Measurements from ENCODE around the gene TMEM8B. TPM values are rescaled to one million over a fixed set of nuclear protein-coding genes. Genes with fewer than 3 reads are reported as not detected.

Gene TMEM8B
- total RNA-seq (18.3 TPM), polyA plus RNA-seq (ENCODE audit: insufficient read depth, low read depth, low replicate concordance) (17.6 TPM)
- long read RNA-seq, donor 1, full-length matches to known transcripts: 1 of 1 reads
- long read RNA-seq, donor 1, partial matches to known transcripts: 0 of 1 reads
- long read RNA-seq, donor 1, other reads (novel, unspliced or antisense): 0 of 1 reads
- long read RNA-seq, donor 2, full-length matches to known transcripts: 2 of 7 reads
- long read RNA-seq, donor 2, partial matches to known transcripts: 5 of 7 reads
- long read RNA-seq, donor 2, other reads (novel, unspliced or antisense): 0 of 7 reads
- long read RNA-seq, donor 3, full-length matches to known transcripts: 1 of 1 reads
- long read RNA-seq, donor 3, partial matches to known transcripts: 0 of 1 reads
- long read RNA-seq, donor 3, other reads (novel, unspliced or antisense): 0 of 1 reads
- long read RNA-seq, donor 4, full-length matches to known transcripts: 2 of 2 reads
- long read RNA-seq, donor 4, partial matches to known transcripts: 0 of 2 reads
- long read RNA-seq, donor 4, other reads (novel, unspliced or antisense): 0 of 2 reads
- long read RNA-seq, donor 5: 0 reads
- long read RNA-seq, donor 6: 0 reads
- long read RNA-seq, donor 7, full-length matches to known transcripts: 1 of 25 reads
- long read RNA-seq, donor 7, partial matches to known transcripts: 15 of 25 reads
- long read RNA-seq, donor 7, other reads (novel, unspliced or antisense): 9 of 25 reads
- long read RNA-seq, donor 8: 0 reads
- long read RNA-seq, donor 9: 0 reads
- long read RNA-seq, donor 10, partial matches to known transcripts: 13 of 14 reads
- long read RNA-seq, donor 10, other reads (novel, unspliced or antisense): 0 of 14 reads

GRCh38 chr9:35829084-35829763 lies at the start of gene TMEM8B:
TSS of gene TMEM8B (plus strand) at chr9:35829228. CDS start at chr9:35829448, 220 bp downstream.
- Histone ChIP-seq H3K4me3 (ENCODE audit: low read length in 3 of 3) (peak within 1 kb of the TSS; percentile 71 to 90 (median 83)), H3K27me3 (ENCODE audit: control insufficient read depth, insufficient read depth, low read length) (no peaks in the 10 kb centered on the region), H3K36me3 (ENCODE audit: control insufficient read depth in 2 of 3, insufficient read depth in 3 of 3, low read length in 3 of 3) (no peaks in the 10 kb centered on the region), H3K9ac (ENCODE audit: low read length in 3 of 3) (peak within 1 kb of the TSS; percentile 52 to 97 (median 73)), H3K27ac (ENCODE audit: low read depth in 2 of 2, low read length in 2 of 2) (peak within 1 kb of the TSS; percentile 88 to 93), H3K4me1 (ENCODE audit: control insufficient read depth in 2 of 3, insufficient read depth in 2 of 3, low read depth in 1 of 3, low read length in 3 of 3) (peaks cover 0 to 28% (median 15%) of the 10 kb centered on the region in 3 donors), H3K9me3 (ENCODE audit: control insufficient read depth in 2 of 3, insufficient read depth in 1 of 3, low read length in 3 of 3) (no peaks in the 10 kb centered on the region)
- FAIRE-seq: no peak
- peak; percentile 97 to 99 (median 98) for DNase-seq
- intact Hi-C loops (cut with DNase I): no loop called here
- no peak for TF ChIP-seq CTCF (IDR thresholded peaks at IDR 0.05; ENCODE audit: borderline replicate concordance, extremely low read depth, insufficient read depth)

- H3K9ac ChIP-seq (ENCODE audit: low read length in 3 of 3): no peak overlapping the region
- TF ChIP-seq CTCF (IDR thresholded peaks at IDR 0.05; ENCODE audit: borderline replicate concordance, extremely low read depth, insufficient read depth): no peak
- H3K9me3 ChIP-seq (ENCODE audit: control insufficient read depth in 2 of 3, insufficient read depth in 1 of 3, low read length in 3 of 3): no peaks in the 10 kb centered on the region
- no peak overlapping the region for H3K4me3 ChIP-seq (ENCODE audit: low read length in 3 of 3)
- no peaks in the 10 kb centered on the region for H3K4me1 ChIP-seq (ENCODE audit: control insufficient read depth in 2 of 3, insufficient read depth in 2 of 3, low read depth in 1 of 3, low read length in 3 of 3)
- FAIRE-seq (no peak), DNase-seq (no peak)
- no peak overlapping the region for H3K27ac ChIP-seq (ENCODE audit: low read depth in 2 of 2, low read length in 2 of 2)
- H3K27me3 ChIP-seq (ENCODE audit: control insufficient read depth, insufficient read depth, low read length): no peaks in the 10 kb centered on the region
- no peaks in the 10 kb centered on the region for H3K36me3 ChIP-seq (ENCODE audit: control insufficient read depth in 2 of 3, insufficient read depth in 3 of 3, low read length in 3 of 3)
- intact Hi-C loops (cut with DNase I): no loop called here
These were observed 48.0 kb upstream of the TMEM8B start for GRCh38 chr9:35781066-35781465.

GRCh38 chr9:35783418-35783817 lies 45.6 kb upstream of the TMEM8B start:
- Histone ChIP-seq H3K4me1 (ENCODE audit: control insufficient read depth in 2 of 3, insufficient read depth in 2 of 3, low read depth in 1 of 3, low read length in 3 of 3) (no peaks in the 10 kb centered on the region), H3K9ac (ENCODE audit: low read length in 3 of 3) (no peak overlapping the region), H3K9me3 (ENCODE audit: control insufficient read depth in 2 of 3, insufficient read depth in 1 of 3, low read length in 3 of 3) (no peaks in the 10 kb centered on the region), H3K27me3 (ENCODE audit: control insufficient read depth, insufficient read depth, low read length) (no peaks in the 10 kb centered on the region), H3K4me3 (ENCODE audit: low read length in 3 of 3) (no peak overlapping the region), H3K27ac (ENCODE audit: low read depth in 2 of 2, low read length in 2 of 2) (no peak overlapping the region), H3K36me3 (ENCODE audit: control insufficient read depth in 2 of 3, insufficient read depth in 3 of 3, low read length in 3 of 3) (no peaks in the 10 kb centered on the region)
- DNase-seq (no peak), FAIRE-seq (no peak)
- TF ChIP-seq CTCF (IDR thresholded peaks at IDR 0.05; ENCODE audit: borderline replicate concordance, extremely low read depth, insufficient read depth): no peak
- intact Hi-C loops (cut with DNase I): no loop called here

Data from kidney (tissue), 22 donors.